C4-2B (cell line): ENCODE measurements around the gene UBASH3B.
"Not testable (repeated sequence)": the region's sequence is repeated elsewhere in the genome, so short reads cannot be mapped to it uniquely, and the experiment has no call there.

Source experiments
- H3K27ac ChIP-seq: fragments of 450-650 bp; 2 replicates; pipeline ENCODE4 v1.5.1; 2017
- ZFX ChIP-seq: fragments of 450-650 bp; IDR thresholded peaks from 2 replicates; pipeline ENCODE4 v1.6.1; 2017
- TF ChIP-seq, protein P1 (sequence below): fragments of 450-650 bp; conservative IDR thresholded peaks from 2 replicates; pipeline ENCODE4 v1.5.1; 2017; ENCODE audit warnings: mild to moderate bottlenecking

Gene UBASH3B

DNA sequence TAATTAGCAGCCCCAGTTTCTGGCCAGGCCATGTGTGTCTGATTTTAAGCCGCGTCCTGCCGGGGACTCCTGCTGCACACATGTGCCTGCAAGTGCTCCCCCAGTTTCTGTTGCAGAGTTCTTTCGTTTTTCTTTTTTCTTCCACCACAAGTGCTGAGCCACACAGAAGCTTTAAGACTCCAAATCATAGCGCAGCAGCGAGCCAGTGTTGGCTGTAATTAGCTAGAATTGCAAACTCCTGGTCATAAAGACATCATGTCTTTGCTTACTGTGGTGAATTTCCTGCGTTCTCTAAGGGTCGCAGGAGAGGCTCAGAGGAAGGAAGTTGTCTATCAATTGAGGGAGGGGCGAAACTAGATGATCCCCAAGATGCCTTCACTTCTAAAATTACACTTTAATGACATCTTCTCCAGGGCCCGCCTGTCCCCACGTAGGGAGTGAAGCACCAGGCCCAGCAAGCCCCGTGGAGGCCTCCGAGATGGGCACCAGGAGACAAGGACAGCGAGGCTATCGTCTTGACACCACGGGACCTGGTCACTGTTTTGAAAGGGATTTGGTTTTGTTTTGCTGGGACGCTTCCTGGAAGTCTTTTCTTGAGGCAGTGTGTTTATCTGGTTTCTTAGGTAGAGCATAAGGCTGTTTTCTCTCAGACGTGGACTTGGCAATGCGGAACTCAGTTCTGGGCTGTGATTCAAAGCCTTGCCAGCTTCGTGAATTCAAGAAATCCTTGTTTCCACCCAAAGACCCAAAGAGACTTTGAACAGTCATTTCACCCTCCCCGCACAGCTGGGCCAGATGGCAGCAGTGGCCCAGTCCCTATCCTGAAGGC is 71.8 kb downstream of the UBASH3B start:
- no peak overlapping the region for H3K27ac ChIP-seq
- TF ChIP-seq ZFX: no peak
- TF ChIP-seq, protein P1, sequence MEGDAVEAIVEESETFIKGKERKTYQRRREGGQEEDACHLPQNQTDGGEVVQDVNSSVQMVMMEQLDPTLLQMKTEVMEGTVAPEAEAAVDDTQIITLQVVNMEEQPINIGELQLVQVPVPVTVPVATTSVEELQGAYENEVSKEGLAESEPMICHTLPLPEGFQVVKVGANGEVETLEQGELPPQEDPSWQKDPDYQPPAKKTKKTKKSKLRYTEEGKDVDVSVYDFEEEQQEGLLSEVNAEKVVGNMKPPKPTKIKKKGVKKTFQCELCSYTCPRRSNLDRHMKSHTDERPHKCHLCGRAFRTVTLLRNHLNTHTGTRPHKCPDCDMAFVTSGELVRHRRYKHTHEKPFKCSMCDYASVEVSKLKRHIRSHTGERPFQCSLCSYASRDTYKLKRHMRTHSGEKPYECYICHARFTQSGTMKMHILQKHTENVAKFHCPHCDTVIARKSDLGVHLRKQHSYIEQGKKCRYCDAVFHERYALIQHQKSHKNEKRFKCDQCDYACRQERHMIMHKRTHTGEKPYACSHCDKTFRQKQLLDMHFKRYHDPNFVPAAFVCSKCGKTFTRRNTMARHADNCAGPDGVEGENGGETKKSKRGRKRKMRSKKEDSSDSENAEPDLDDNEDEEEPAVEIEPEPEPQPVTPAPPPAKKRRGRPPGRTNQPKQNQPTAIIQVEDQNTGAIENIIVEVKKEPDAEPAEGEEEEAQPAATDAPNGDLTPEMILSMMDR: no peak

DNA sequence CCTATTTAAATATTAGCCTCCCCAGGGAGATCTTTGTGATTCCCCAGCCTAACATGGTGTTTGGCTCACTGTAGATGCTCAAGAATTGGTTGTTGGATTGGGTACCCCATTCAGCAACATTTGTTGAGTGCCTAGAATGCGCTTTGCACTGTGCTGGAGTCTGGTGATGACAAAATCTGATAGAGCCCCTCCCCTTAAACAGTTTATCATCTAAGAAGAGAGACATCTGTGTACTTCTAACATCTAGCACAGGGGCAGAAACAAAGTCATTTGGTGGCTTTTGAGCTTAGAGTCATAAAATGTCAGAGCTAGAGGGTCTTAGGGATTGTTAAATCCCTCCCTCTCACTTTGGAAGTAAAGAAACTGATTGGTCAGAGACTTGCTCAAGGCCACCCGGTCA is 73.0 kb downstream of the UBASH3B start:
- no peak overlapping the region for H3K27ac ChIP-seq
- TF ChIP-seq ZFX: no peak
- TF ChIP-seq, protein P1: no peak

DNA sequence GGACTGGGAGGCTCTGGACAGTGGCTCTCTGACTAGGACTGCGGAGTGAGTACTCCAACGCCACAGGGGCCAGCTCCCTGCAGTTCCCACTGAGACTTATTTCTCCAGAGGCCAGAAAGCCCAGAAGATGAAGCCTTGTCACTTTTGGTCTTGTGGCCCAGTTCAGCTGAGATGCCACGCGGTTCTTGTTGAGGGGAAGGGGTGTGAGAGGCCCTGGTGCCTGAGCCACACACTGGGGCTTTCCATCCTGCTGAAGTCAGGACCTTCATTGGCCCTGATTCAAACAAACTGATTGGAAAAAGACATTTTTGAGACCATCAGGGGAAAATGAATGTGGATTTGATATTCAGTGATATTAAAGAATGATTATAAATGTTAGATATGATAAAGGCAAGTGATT is 73.6 kb downstream of the UBASH3B start:
- TF ChIP-seq, protein P1: no peak
- no peak for TF ChIP-seq ZFX
- no peak overlapping the region for H3K27ac ChIP-seq

DNA sequence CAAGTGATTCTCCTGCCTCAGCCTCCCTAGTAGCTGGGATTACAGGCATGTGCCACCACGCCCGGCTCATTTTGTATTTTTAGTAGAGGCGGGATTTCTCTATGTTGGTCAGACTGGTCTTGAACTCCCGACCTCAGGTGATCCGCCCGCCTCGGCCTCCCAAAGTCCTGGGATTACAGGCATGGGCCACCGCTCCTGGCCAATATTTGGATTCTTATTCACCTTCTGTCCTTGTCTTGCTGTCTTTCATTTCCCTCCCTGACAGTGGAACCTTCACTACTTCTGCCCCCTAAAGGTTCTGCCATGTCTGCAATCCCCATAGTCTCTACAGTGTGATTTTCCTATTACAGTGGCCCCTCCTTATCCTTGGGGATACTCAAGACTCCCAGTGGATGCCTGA is 75.2 kb downstream of the UBASH3B start:
- H3K27ac ChIP-seq: not testable (repeated sequence)

DNA sequence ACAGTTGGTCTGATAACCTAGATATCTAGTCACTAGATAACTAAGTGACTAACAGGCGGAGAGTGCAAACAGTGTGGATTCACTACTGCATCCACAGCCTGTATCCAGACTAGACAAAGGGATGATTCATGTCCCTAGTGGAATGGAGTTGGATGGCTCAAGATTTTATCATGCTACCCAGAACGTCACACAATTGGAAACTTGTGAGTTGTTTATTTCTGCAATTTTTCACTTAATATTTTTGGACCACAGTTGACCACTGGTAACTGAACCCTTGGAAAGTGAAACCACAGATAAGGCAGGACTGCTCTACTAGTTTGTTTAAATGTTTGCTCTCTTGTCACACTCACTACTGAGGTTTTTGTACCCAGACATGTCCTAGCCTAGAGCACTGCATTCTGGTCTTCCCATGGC is 76.0 kb downstream of the UBASH3B start:
- TF ChIP-seq, protein P1: no peak
- TF ChIP-seq ZFX: no peak
- no peak overlapping the region for H3K27ac ChIP-seq

DNA sequence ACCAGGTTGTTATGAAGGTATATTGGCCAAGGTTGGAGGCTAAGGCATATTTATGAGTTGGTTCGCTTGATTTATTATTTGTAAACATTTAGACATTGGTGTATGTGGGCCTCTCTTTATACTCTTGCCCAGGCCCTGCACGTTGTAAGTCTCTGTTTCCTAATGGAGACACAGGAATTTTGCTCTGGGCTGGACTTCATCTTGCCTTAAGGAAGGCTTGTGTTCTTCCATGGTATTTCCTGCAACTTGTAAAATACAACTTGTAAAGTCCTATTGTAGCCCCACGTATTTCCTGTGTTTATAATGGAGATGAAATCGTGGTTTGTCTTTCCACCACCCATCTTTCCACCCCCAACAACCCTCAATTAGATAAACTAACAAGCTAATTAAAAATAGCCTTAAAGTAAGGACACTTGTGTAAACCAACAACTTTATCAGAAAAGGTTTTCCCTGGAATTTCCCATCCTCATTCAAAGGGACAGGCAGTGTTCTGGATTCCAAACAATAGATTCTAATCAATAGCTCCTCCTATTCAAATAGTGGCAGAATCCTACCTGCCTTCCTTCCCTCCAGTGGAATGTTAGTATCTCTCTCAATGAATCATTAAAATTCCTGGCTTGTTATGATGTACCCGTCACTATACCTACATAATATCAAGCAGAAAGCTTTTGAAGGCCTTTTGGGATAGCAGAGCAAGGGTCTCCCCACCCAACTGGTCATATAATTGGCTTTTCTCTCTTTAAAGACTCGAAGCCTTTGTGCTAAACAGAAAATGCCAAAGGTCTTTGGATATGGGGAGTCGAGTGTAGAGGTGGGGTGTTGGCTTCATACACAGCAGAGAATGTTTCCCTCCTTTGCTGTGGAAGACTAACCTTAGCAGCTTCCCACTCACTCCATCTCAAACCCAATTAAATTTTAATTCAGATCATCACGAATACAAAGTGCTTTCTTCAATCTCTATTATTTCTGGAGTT is 77.1 kb downstream of the UBASH3B start:
- H3K27ac ChIP-seq: no peak overlapping the region

DNA sequence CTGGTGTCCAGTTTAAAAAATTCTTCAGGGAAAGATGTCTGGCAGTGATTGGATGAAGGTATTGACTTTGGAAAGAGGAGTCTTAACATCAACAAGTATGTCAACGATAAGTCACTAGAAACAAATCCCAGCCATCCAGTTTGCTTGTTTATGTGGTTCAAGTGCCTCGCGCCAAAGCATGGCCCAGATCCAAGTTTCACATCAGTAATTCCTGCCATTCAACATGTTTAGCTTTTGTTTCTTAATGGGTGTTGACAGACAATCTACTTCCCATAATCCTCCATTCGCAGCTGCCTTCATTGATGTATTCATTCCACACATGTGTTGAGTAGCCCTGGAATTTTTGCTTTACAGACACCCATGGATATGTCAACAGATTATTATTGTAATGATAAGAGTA is 77.8 kb downstream of the UBASH3B start:
- no peak for TF ChIP-seq ZFX
- TF ChIP-seq, protein P1: no peak
- no peak overlapping the region for H3K27ac ChIP-seq

More for the DNA sequence above, 77.1 kb downstream of the UBASH3B start:
- TF ChIP-seq, protein P1: no peak
- no peak for TF ChIP-seq ZFX
